Psoas muscle (tissue), 8 donors: ENCODE results near the gene GPR152. TPM values are rescaled to one million over a fixed set of nuclear protein-coding genes. Genes with fewer than 3 reads are reported as not detected.

ENCODE experiments used
- ATAC-seq, 4 donors: fragments of 200-7000 bp; cut with Tn5 transposase; one replicate each; pipeline ENCODE4 v1.9.1; 2020; ENCODE audit warnings: moderate library complexity in 3 of 4, mild to moderate bottlenecking in 2 of 4
- DNase-seq, 2 donors: peaks; one replicate each; pipeline ENCODE4 v3.0.0-alpha.2; 2020
- H3K27ac ChIP-seq: fragments of 200-600 bp; one replicate; pipeline ENCODE4 v1.8.0; 2022
- H3K27me3 ChIP-seq, 3 donors: fragments of 200-600 bp in 1 of 3; one replicate each; pipeline versions ENCODE4 v1.6.1 to v1.8.0; 2013 to 2022; ENCODE audit warnings: low read length in 2 of 3, mild to moderate bottlenecking in 2 of 3, moderate library complexity in 1 of 3; ENCODE audit not compliant: insufficient read depth in 3 of 3
- H3K36me3 ChIP-seq, 2 donors: fragments of 200-600 bp in 1 of 2; one replicate each; pipeline versions ENCODE4 v1.6.1 to v1.8.0; 2013 to 2022; ENCODE audit warnings: low read depth in 1 of 2, mild to moderate bottlenecking in 1 of 2, moderate library complexity in 1 of 2; ENCODE audit not compliant: insufficient read depth in 1 of 2
- H3K4me1 ChIP-seq: fragments of 200-600 bp; one replicate; pipeline ENCODE4 v1.8.0; 2022
- H3K4me3 ChIP-seq: fragments of 200-600 bp; one replicate; pipeline ENCODE4 v1.8.0; 2022; ENCODE audit warnings: mild to moderate bottlenecking
- H3K9me3 ChIP-seq: fragments of 200-600 bp; one replicate; pipeline ENCODE4 v1.8.0; 2022
- CTCF ChIP-seq: fragments of 200-600 bp; IDR thresholded peaks from one replicate; pipeline ENCODE4 v1.8.0; 2022; ENCODE audit warnings: antibody characterized with exemption
- WGBS, 3 donors: extraction: QIAGEN DNeasy Blood & Tissue Kit; methylation state at CpG; one replicate each; pipeline versions ENCODE4 v1.1.6 to v1.1.7; 2013; 5-methylcytosine and 5-hydroxymethylcytosine counted together
- intact Hi-C, 2 donors: fragments of 100-400 bp; cut with DNase I; formaldehyde crosslinking; loops; one replicate each; pipeline versions ENCODE4 v1.11.0 to v1.14.2; 2022
- polyA plus RNA-seq, 3 donors: library from polyadenylated mRNA; stranded (reverse); fragments of 200-250 nt; gene quantifications; one replicate each; pipeline ENCODE4 v1.2.3, GENCODE V29; 2013
- total RNA-seq, 4 donors: library from RNA; stranded (reverse); fragmentation: NEBNext Ultra II Directional in 2 of 4; extraction: Animal tissue kit (Norgen Biotek cat#: 25700) in 2 of 4; gene quantifications; one replicate each; pipeline versions ENCODE4 v1.2.1 to v1.2.4, GENCODE V29; 2021 to 2023
- donor health status: healthy with polysubstance abuse.
- donor health status: DM: no; HTN: no; CAD: no; lungs with moderate emphysema.
- donor health status: Bipolar disorder and iron deficiency.
- donor health status: healthy.
- donor health status: DM: yes; HTN: yes; CAD: no.
- donor health status: DM: no; HTN: no; CAD: no.
- donor health status: DM: no; HTN: no; CAD: no.
- donor health status: DM: yes; HTN: yes; CAD: no.

GPR152 gene
- total and polyA plus RNA-seq, 7 donors, result 0.19 TPM; not detected in 6

GRCh38 chr11:67410984-67411784, 41.3 kb downstream of the GPR152 start:
- TF ChIP-seq CTCF, result no peak
- DNase-seq (no peak), ATAC-seq (no peak)
- H3K4me1 ChIP-seq, result peaks cover 4% of the 10 kb centered on the region
- H3K27me3 ChIP-seq, result peaks cover 0 to 32% (median 11%) of the 10 kb centered on the region in 3 donors
- WGBS, 3 donors, result 74 to 78% (median 76%) methylated on average over 17 of the region's 17 CpGs
- H3K9me3 ChIP-seq, result no peaks in the 10 kb centered on the region
- no peak overlapping the region for H3K27ac ChIP-seq
- no peak overlapping the region for H3K4me3 ChIP-seq
- intact Hi-C loops, result no loop called here
- no peaks in the 10 kb centered on the region for H3K36me3 ChIP-seq

GRCh38 chr11:67410369-67410831, 42.1 kb downstream of the GPR152 start:
- DNase-seq (no peak), ATAC-seq (no peak)
- H3K27ac ChIP-seq, result no peak overlapping the region
- WGBS, 3 donors, result 43 to 63% (median 47%) methylated on average over 15 of the region's 15 CpGs
- intact Hi-C loops, result no loop called here
- no peak overlapping the region for H3K4me3 ChIP-seq
- H3K36me3 ChIP-seq, result no peaks in the 10 kb centered on the region
- TF ChIP-seq CTCF, result no peak
- H3K9me3 ChIP-seq, result no peaks in the 10 kb centered on the region
- H3K4me1 ChIP-seq, result no peaks in the 10 kb centered on the region
- H3K27me3 ChIP-seq, result peaks cover 0 to 32% (median 11%) of the 10 kb centered on the region in 3 donors

GRCh38 chr11:67409781-67410368, 42.7 kb downstream of the GPR152 start:
- no peaks in the 10 kb centered on the region for H3K4me1 ChIP-seq
- no peaks in the 10 kb centered on the region for H3K9me3 ChIP-seq
- peak in 1 of 4 donors; percentile 8 for ATAC-seq
- intact Hi-C loops, result no loop called here
- H3K27ac ChIP-seq, result no peak overlapping the region
- no peak overlapping the region for H3K4me3 ChIP-seq
- H3K36me3 ChIP-seq, result no peaks in the 10 kb centered on the region
- DNase-seq, result no peak
- TF ChIP-seq CTCF, result no peak
- peaks cover 0 to 32% (median 11%) of the 10 kb centered on the region in 3 donors for H3K27me3 ChIP-seq
- 23 to 36% (median 27%) methylated on average over 12 to 13 of the region's 13 CpGs for WGBS, 3 donors

- TF ChIP-seq CTCF, result no peak
- H3K4me1 ChIP-seq, result no peaks in the 10 kb centered on the region
- WGBS, 3 donors, result 33 to 58% (median 47%) methylated on average over 24 of the region's 24 CpGs
- DNase-seq (no peak), ATAC-seq (no peak)
- no peak overlapping the region for H3K4me3 ChIP-seq
- no peak overlapping the region for H3K27ac ChIP-seq
- H3K9me3 ChIP-seq, result no peaks in the 10 kb centered on the region
- intact Hi-C loops, result no loop called here
- no peaks in the 10 kb centered on the region for H3K36me3 ChIP-seq
- H3K27me3 ChIP-seq, result peaks cover 0 to 32% (median 11%) of the 10 kb centered on the region in 3 donors
Observed at GRCh38 chr11:67409261-67409666, 43.3 kb downstream of the GPR152 start.
